ENCODE measurements around the gene IL6. TPM values are rescaled to one million over a fixed set of nuclear protein-coding genes. Genes with fewer than 3 reads are reported as not detected.
A peak's percentile ranks its signal among the peaks of the same experiment; 100 is the strongest.

IL6 gene
- total RNA-seq, 1 donor: 36.0 TPM

DNA sequence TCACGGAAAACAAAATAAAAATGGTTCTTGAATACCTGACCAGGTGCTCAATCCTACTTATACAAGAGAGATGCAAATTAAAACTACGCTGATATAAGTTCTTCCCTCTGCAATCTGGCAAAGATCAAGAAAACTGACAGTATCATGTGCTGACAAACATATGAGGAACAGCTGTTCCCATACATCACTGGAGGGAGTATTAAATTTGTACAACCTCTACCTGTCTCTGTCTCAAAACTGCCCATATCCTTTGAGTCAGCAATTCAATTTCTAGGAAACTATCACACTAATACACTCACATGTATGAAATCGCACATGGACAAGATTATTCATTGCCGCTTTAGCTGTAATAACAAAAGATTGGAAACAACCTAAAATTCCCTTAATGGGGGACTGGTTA lies 11.0 kb upstream of the IL6 start:
- no peaks in the 10 kb centered on the region for H3K9me3 ChIP-seq (ENCODE audit: low read depth, low read length)
- H3K4me1 ChIP-seq (ENCODE audit: insufficient read depth, low read length): peaks cover 11% of the 10 kb centered on the region
- H3K27me3 ChIP-seq (ENCODE audit: insufficient read depth, low read length): no peaks in the 10 kb centered on the region
- H3K4me3 ChIP-seq (ENCODE audit: low read length): no peak overlapping the region

DNA sequence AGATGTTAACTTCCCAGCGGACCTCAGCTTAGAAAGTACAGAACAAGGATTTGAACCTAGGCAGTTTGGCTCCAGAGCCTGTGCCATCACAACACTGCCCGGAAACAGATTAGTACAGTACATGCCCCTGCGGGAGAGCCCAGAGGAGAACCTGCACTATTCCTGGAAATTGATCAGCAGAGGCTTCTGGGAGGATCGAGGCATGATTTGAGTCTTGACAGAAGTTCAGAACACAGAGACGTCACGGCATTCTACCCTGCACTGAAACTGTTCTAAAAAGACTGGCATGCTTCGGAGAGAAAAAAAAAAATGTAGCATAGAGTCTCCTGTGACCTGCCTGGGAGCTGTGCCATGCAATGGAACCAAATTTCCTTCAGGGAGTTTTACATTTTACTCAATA lies 9.2 kb upstream of the IL6 start:
- H3K27me3 ChIP-seq (ENCODE audit: insufficient read depth, low read length): no peaks in the 10 kb centered on the region
- peaks cover 19% of the 10 kb centered on the region for H3K4me1 ChIP-seq (ENCODE audit: insufficient read depth, low read length)
- H3K4me3 ChIP-seq (ENCODE audit: low read length): no peak overlapping the region
- no peaks in the 10 kb centered on the region for H3K9me3 ChIP-seq (ENCODE audit: low read depth, low read length)

DNA sequence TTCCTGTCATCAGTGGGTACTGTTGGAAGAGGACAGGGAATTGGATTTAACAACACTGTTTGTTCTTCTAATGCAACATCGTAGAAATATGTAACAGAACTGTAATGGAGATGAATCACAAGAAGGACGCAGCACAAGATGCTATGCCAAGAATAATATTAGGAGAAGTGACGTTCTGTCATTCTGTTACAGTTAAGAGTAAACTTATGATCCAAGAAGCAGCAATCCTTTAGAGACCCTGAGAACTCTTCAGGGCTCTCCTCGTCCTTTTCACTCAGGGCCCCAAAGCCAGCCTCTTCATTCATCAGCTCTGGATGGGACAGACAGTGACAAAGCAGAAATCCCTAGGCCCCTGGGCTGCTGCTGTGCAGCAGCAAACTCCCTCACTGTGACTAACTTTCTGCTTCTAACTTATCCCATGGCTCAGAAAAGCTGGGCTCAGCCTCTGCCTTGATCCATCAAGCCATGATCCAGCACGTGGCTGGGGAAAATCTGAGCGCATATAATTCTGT lies 8.7 kb upstream of the IL6 start:
- Histone ChIP-seq H3K27me3 (ENCODE audit: insufficient read depth, low read length) (no peaks in the 10 kb centered on the region), H3K4me3 (ENCODE audit: low read length) (no peak overlapping the region), H3K4me1 (ENCODE audit: insufficient read depth, low read length) (peaks cover 22% of the 10 kb centered on the region), H3K9me3 (ENCODE audit: low read depth, low read length) (no peaks in the 10 kb centered on the region)

DNA sequence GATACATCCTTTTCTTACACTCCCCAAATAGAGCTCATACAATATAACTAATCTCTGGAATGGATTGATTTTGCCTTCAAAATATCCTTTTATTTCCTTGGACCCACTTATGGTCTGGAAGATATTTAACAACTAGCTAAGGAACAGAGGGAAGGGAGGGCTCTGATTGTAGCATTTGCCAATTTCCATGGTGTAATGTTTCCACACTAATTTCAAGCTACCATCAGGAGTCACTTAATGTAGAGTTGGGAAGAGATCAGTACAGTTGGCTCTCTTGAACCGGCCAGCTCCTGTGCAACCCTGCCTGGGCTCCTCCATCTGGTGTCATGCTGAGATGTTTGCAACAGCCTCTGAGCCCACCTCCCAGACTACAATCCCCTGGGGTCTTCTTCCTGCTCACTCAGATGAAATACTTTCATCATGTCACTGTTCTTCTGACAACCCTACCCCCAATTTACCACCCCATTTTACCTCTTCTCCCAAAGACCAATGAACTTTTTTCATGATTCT lies 8.0 kb upstream of the IL6 start:
- Histone ChIP-seq H3K9me3 (ENCODE audit: low read depth, low read length) (no peaks in the 10 kb centered on the region), H3K4me3 (ENCODE audit: low read length) (no peak overlapping the region), H3K4me1 (ENCODE audit: insufficient read depth, low read length) (peaks cover 29% of the 10 kb centered on the region), H3K27me3 (ENCODE audit: insufficient read depth, low read length) (no peaks in the 10 kb centered on the region)

DNA sequence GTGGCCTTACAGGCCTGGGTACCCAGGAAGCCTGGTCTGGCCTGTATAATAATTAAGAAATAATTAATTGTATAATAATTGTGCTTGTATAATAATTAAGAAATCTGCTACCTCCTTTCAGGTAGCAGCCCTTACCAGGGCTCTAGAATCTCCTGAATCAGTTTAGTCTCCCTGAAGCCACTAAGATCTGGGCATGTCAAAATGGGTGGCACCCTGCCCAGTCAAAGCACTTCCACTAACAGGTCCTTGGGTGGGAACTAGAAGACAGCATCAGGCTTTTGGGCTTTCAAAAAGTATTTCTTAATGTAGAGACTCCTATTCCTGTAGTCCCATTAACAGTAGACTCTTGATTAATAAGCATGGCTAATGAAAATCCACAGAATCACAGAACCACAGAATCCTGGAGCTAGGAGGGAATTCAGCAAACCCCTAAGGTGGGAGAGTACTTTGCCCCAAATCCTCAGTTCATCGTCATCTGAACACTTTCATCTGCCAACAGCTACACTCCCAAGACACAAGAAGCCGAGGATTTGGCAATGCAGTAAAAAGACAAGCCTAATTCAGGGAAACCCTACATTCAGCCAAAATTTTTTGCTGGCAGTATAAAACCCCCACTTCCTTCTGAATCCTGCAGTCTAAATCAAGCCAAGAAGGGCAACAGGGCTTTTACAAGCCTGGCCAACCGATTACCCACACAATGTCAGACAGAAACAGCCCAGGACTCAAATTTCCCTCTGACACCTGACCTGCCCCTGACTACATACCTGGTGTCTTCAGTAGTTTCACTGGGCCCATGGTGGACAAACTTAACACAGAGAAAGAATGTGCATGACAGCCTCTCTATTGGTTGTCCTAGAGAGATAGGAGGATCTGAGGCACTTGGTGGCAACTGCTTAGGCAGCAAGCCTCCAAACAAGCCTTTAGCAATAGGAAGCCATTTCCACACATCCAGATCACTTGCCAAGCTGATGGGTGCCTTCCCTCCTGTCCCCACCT lies 5.9 kb upstream of the IL6 start:
- peaks cover 50% of the 10 kb centered on the region for H3K4me1 ChIP-seq (ENCODE audit: insufficient read depth, low read length)

DNA sequence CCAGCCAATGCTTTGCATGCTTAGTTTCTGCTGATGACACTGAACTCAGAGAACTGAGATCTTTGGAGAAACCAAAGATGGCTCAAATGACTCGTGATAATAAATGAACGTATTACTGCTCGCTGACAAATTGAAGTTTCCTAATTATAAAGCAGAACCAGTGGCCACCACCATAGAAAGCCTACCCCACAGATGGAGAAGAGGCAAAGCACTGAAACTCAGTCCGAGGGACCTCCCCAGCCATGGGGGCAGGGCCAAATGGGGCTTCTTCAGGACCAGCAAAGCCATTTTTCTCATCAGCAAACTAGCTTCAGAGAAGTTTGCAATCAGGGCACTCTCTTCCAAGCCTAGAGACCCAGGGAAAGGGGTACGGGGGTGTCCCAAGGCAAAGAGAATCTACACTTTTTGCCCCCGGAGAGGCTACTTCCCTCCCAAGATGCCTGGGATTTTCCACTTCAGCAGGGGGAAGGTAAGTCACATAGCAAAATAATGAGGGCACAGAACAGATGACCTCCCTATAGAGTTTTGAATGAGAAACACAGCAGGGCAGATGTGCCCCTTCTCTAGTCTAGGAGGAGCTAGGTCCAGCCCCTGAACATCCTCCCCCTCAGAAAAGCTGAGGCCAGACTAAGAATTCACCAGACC lies 4.3 kb upstream of the IL6 start:
- peaks cover 4% of the 10 kb centered on the region for H3K27me3 ChIP-seq (ENCODE audit: insufficient read depth, low read length)
- H3K4me3 ChIP-seq (ENCODE audit: low read length): no peak overlapping the region
- peaks cover 65% of the 10 kb centered on the region for H3K4me1 ChIP-seq (ENCODE audit: insufficient read depth, low read length)
- H3K9me3 ChIP-seq (ENCODE audit: low read depth, low read length): no peaks in the 10 kb centered on the region

More for the DNA sequence above, 5.9 kb upstream of the IL6 start:
- H3K4me3 ChIP-seq (ENCODE audit: low read length): no peak overlapping the region
- no peaks in the 10 kb centered on the region for H3K9me3 ChIP-seq (ENCODE audit: low read depth, low read length)
- H3K27me3 ChIP-seq (ENCODE audit: insufficient read depth, low read length): no peaks in the 10 kb centered on the region

DNA sequence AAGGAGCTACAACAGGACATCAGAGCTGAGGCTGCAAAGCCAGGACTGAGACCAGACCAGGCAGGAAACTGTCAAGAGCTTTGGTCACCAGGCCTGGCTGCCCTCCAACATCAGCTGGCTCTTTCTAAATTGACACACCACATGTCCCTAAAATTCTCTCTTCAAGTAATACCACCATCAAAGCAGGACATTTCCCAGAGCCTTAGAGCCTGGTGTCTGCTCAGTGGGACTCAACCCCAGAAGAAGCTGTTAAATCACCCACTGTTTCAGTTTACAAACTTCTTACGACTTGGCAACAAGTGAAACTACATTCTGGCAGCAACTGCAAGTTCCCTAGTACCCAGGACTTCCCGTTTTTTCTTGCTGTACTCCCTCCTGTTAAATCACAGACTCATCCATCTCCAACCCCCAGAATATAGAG lies 3.8 kb upstream of the IL6 start:
- peaks cover 7% of the 10 kb centered on the region for H3K27me3 ChIP-seq (ENCODE audit: insufficient read depth, low read length)
- peaks cover 65% of the 10 kb centered on the region for H3K4me1 ChIP-seq (ENCODE audit: insufficient read depth, low read length)
- H3K4me3 ChIP-seq (ENCODE audit: low read length): no peak overlapping the region
- H3K9me3 ChIP-seq (ENCODE audit: low read depth, low read length): no peaks in the 10 kb centered on the region

DNA sequence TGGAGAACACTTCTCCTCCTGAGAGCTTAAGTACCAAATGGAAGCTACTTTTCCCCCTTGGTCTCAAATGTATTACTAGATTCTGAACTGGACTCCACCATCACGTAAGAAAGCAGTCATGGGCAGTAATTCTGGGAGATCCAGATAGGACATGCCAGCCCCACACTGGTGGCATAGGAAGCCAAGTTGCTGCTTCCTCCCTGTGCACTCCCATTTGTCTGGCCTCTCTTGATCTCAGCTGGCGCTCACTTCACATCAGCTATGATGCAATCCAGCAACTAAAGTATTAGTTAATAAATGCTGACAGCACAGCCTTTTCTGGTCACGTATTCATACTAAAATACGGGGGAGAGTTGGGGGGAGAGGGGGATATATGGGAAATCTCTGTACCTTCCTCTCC lies 3.4 kb upstream of the IL6 start:
- H3K4me3 ChIP-seq (ENCODE audit: low read length): no peak overlapping the region
- H3K4me1 ChIP-seq (ENCODE audit: insufficient read depth, low read length): peaks cover 65% of the 10 kb centered on the region
- H3K27me3 ChIP-seq (ENCODE audit: insufficient read depth, low read length): peaks cover 7% of the 10 kb centered on the region
- no peaks in the 10 kb centered on the region for H3K9me3 ChIP-seq (ENCODE audit: low read depth, low read length)

DNA sequence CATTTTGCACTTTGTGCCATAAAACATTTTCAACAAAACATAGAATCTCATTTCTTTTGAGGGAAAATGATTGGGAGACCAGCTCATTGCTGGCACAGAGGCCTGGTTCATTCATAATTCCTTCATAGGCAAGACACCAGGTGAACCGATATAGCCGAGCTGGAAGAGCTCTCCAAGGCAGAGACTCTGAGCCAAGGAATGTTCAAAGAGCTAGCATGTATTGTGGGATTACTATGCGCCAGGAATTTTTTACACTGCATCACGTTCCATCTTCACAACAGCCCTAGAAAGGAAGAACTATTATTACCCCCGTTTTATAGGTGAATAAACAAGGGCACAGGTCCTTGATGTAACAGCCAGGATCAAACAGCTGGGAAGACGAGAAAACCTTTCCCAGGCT lies 2.1 kb upstream of the IL6 start:
- Histone ChIP-seq H3K27me3 (ENCODE audit: insufficient read depth, low read length) (peaks cover 7% of the 10 kb centered on the region), H3K4me1 (ENCODE audit: insufficient read depth, low read length) (peaks cover 65% of the 10 kb centered on the region), H3K4me3 (ENCODE audit: low read length) (no peak overlapping the region), H3K9me3 (ENCODE audit: low read depth, low read length) (no peaks in the 10 kb centered on the region)

DNA sequence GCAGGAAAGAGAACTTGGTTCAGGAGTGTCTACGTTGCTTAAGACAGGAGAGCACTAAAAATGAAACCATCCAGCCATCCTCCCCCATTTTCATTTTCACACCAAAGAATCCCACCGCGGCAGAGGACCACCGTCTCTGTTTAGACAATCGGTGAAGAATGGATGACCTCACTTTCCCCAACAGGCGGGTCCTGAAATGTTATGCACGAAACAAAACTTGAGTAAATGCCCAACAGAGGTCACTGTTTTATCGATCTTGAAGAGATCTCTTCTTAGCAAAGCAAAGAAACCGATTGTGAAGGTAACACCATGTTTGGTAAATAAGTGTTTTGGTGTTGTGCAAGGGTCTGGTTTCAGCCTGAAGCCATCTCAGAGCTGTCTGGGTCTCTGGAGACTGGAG lies 1.4 kb upstream of the IL6 start:
- H3K4me1 ChIP-seq (ENCODE audit: insufficient read depth, low read length): peaks cover 65% of the 10 kb centered on the region
- H3K4me3 ChIP-seq (ENCODE audit: low read length): no peak overlapping the region
- no peaks in the 10 kb centered on the region for H3K9me3 ChIP-seq (ENCODE audit: low read depth, low read length)
- peaks cover 7% of the 10 kb centered on the region for H3K27me3 ChIP-seq (ENCODE audit: insufficient read depth, low read length)

DNA sequence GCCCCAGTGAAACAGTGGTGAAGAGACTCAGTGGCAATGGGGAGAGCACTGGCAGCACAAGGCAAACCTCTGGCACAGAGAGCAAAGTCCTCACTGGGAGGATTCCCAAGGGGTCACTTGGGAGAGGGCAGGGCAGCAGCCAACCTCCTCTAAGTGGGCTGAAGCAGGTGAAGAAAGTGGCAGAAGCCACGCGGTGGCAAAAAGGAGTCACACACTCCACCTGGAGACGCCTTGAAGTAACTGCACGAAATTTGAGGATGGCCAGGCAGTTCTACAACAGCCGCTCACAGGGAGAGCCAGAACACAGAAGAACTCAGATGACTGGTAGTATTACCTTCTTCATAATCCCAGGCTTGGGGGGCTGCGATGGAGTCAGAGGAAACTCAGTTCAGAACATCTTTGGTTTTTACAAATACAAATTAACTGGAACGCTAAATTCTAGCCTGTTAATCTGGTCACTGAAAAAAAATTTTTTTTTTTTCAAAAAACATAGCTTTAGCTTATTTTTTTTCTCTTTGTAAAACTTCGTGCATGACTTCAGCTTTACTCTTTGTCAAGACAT lies 574 bp upstream of the IL6 start:
- peaks cover 7% of the 10 kb centered on the region for H3K27me3 ChIP-seq (ENCODE audit: insufficient read depth, low read length)
- H3K4me3 ChIP-seq (ENCODE audit: low read length): peak overlapping the region; percentile 24
- H3K9me3 ChIP-seq (ENCODE audit: low read depth, low read length): no peaks in the 10 kb centered on the region

DNA sequence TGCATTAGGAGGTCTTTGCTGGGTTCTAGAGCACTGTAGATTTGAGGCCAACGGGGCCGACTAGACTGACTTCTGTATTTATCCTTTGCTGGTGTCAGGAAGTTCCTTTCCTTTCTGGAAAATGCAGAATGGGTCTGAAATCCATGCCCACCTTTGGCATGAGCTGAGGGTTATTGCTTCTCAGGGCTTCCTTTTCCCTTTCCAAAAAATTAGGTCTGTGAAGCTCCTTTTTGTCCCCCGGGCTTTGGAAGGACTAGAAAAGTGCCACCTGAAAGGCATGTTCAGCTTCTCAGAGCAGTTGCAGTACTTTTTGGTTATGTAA lies 675 bp downstream of the IL6 start:
- Histone ChIP-seq H3K9me3 (ENCODE audit: low read depth, low read length) (no peaks in the 10 kb centered on the region), H3K4me3 (ENCODE audit: low read length) (peak overlapping the region; percentile 24), H3K4me1 (ENCODE audit: insufficient read depth, low read length) (peaks cover 55% of the 10 kb centered on the region), H3K27me3 (ENCODE audit: insufficient read depth, low read length) (peaks cover 7% of the 10 kb centered on the region)

More for the DNA sequence above, 574 bp upstream of the IL6 start:
- H3K4me1 ChIP-seq (ENCODE audit: insufficient read depth, low read length): peaks cover 68% of the 10 kb centered on the region

DNA sequence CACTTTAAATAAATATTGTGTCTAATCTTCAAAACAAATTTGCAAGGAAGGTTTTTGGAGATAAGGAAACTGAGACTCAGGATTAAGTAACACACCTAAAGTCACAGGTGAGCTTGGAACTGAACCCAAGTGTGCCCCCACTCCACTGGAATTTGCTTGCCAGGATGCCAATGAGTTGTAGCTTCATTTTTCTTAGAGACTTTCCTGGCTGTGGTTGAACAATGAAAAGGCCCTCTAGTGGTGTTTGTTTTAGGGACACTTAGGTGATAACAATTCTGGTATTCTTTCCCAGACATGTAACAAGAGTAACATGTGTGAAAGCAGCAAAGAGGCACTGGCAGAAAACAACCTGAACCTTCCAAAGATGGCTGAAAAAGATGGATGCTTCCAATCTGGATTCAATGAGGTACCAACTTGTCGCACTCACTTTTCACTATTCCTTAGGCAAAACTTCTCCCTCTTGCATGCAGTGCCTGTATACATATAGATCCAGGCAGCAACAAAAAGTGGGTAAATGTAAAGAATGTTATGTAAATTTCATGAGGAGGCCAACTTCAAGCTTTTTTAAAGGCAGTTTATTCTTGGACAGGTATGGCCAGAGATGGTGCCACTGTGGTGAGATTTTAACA lies 1.5 kb downstream of the IL6 start:
- Histone ChIP-seq H3K27me3 (ENCODE audit: insufficient read depth, low read length) (peaks cover 7% of the 10 kb centered on the region), H3K4me3 (ENCODE audit: low read length) (no peak overlapping the region), H3K9me3 (ENCODE audit: low read depth, low read length) (no peaks in the 10 kb centered on the region), H3K4me1 (ENCODE audit: insufficient read depth, low read length) (peaks cover 47% of the 10 kb centered on the region)

DNA sequence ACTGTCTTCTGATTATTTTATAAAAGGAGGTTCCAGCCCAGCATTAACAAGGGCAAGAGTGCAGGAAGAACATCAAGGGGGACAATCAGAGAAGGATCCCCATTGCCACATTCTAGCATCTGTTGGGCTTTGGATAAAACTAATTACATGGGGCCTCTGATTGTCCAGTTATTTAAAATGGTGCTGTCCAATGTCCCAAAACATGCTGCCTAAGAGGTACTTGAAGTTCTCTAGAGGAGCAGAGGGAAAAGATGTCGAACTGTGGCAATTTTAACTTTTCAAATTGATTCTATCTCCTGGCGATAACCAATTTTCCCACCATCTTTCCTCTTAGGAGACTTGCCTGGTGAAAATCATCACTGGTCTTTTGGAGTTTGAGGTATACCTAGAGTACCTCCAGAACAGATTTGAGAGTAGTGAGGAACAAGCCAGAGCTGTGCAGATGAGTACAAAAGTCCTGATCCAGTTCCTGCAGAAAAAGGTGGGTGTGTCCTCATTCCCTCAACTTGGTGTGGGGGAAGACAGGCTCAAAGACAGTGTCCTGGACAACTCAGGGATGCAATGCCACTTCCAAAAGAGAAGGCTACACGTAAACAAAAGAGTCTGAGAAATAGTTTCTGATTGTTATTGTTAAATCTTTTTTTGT lies 2.3 kb downstream of the IL6 start:
- Histone ChIP-seq H3K9me3 (ENCODE audit: low read depth, low read length) (no peaks in the 10 kb centered on the region), H3K27me3 (ENCODE audit: insufficient read depth, low read length) (peaks cover 7% of the 10 kb centered on the region), H3K4me3 (ENCODE audit: low read length) (no peak overlapping the region), H3K4me1 (ENCODE audit: insufficient read depth, low read length) (peaks cover 39% of the 10 kb centered on the region)
